NCI-H1694 (cell line): Measurements from ENCODE around the gene ARNT2.

Experiments used
- DNase-seq: peaks from one replicate; lab custom pipeline; 2025; lab: John Stamatoyannopoulos, UW

The ARNT2 gene

DNA sequence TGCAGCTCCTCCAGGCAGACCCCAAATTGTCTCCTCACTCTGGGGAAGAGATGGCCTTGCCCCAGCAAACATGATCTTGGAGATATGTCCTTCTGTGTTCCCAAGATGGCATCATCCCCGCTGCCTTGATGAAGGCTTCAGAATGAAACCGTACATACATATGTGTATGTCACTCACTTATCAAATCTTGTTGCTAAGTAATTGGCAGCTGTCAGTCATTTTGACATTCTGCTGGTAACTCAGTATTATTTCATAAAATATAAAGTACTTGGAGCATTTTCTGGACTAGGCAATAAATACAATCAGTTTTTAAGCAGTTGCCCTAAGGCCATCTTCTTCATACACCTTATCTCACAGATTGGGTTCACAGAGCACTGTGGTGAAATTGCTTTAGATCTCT is 62.4 kb downstream of the ARNT2 start:
- no peak for DNase-seq

DNA sequence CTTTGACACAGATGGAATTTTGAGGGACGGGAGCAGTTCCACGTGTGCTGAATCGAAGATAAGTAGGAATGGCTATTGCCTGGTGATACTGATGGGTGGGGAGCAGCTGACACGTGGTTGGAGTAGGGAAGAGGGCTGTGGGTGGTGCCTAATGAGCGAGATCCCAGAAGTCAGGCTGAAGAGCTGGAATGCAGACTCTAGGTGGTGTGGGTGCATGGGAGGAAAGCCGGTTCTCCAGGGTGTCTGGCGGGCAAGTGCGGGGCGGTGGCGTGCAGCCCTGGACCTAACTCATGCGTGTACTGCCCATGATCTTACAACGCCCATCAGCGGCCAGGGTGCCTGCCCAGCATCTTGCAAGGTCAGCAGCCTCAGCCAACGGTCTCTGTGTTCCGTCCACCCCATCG is 63.1 kb downstream of the ARNT2 start:
- DNase-seq: no peak

DNA sequence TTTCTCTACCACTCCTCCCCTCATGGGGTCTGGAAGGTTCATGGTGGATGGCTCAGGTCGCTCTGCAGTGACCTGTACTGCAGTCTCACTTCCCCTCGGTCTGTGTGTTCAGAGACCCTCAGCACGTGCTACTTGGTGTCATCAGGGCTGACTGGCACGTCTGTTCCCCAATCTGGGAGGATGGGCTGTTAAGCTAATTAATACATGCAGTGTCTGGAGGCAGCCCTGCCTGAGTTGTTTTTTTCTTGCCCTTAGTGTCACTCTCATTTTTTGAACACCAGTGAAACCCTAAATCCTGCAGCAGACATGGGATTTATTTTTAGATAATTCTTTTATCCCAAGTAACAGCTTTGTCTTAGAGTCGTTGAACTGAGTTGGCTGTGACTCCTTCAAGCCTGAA is 64.6 kb downstream of the ARNT2 start:
- DNase-seq: no peak

DNA sequence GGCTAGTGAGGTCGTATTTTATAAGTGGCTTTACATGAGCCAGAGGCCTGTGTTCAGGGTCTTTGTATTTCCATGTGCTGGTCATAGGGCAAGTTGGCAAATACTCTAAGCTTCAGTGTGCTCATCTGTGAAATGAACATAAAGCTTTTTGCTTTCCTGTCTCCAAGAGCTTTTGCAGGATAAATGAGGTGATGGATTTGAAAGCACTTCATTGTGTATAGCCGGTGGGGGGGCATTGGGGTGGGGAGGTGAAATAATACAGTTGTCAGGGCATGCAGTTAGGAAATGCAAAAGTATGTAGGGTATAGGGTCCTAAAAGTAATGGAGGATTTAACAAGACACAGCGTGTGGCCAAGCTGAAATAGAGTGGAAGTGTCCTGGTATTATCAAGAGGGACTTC is 67.7 kb downstream of the ARNT2 start:
- DNase-seq: no peak

DNA sequence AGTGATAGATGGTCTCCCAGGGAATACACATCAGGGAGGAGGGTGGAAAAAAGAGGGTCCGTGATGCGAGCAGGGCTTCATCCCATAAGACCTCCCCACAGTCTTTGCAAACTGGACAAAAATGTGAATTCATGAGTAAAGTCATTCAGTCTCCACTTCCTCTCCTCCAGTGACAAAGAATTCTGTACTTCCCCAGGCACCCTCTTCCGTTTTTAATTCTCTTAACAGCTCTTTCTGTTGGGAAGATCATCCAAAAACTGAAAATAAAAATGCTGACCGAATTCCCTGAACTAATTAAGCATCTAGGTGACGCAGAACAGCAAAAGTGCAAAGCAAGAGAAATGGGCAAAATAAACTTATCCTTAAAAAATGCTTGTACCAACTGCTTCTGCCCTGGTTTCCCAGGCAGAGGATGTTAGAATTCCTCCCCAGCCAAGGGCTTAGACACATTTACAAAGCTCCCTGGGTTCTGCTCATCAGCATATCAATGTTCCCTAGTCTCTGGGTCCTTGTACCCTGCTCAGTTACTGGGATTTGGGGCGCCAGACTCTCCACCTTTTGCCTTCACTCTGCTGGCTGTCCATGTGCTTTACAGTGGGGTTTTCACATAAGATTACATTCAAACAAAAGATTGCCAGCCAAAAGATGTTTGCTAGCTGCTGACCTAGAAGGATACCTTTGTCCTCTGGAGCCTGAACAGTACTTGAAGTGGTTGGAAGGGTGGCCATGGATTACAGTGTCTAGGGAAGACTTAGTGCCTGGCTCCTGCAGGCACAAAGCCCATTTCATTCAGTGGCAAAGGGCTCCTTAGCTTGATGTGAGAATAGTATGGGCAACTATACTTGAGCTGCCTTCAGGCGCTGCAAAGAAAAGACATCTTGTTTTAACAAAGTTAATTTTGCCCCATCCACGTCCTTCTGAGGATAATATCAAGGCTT is 69.4 kb downstream of the ARNT2 start:
- no peak for DNase-seq

DNA sequence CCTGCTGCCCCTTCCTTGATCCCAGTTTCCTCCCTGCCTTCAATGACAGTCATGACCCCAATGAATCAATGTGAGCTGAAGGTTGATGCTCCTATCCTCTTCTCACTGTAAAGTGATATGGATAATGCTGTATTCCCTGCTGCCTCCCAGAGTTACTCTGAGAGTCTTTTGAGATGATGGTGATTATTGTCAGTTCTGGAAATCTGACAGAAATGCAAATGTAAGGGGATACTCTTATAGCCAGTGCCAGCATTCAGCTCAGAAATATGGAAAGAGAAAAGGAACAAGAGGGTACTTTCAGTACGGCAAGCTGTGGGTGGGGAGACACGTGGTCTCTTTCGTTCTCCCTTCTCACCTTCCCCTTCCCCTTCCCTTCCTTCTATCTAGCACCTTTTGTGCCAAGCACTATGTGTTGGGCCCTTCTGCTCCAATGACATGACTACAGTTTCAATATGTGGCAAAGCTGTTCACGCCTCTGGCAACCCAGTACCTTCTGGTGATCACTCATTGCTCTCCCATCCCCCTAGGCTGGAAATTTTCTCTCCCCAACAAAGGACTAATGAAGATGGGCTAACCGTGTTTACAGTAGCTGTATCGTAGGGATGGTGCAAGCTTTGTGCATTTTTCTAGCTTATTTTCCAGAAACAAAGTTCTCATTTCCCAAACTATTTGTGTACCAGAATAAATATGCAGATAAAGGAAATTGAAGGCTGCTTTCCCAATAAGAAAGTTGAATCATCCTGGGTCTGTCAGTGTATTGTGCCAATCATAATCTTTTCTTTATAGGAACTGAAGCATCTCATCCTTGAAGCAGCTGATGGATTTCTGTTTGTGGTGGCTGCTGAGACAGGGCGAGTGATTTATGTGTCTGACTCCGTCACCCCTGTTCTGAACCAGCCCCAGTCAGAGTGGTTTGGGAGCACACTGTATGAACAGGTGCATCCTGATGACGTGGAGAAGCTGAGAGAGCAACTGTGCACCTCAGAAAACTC is 70.3 kb downstream of the ARNT2 start:
- no peak for DNase-seq

DNA sequence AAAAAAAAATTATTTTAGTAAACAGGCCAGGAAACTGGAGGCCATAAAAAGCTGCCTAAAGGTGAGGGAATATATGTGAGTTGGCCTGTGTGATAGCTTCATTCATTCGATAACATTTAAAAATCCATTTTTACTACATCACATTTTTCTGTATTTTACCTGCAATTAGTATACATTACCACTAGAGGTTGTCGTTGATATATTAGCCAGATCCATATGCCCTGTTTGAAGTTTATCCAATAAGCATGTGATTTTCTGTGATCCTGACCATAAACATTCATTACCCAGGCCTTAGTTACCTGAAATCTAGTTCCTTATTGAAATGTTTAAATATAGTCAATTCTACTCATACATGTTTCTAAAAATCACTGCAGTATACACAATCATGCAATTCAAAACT is 71.4 kb downstream of the ARNT2 start:
- DNase-seq: no peak

DNA sequence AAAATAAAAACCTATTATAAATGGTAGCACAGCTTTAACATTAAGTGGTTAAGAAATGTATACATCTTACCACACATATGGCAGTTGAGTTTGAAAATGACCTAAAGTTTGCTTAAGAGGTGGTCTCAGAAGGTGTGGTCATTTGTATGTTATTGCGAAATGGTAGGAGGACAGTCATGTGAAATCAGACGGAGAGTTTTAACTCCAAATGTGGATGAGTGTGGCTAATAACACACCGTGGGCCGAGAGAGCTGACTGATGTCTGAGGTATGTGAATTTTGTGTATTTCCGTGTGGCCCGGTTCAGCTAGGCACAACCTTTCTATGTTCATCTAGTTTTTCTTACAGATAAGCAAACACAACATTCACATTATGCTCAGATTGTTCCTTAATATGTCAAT is 71.9 kb downstream of the ARNT2 start:
- no peak for DNase-seq

DNA sequence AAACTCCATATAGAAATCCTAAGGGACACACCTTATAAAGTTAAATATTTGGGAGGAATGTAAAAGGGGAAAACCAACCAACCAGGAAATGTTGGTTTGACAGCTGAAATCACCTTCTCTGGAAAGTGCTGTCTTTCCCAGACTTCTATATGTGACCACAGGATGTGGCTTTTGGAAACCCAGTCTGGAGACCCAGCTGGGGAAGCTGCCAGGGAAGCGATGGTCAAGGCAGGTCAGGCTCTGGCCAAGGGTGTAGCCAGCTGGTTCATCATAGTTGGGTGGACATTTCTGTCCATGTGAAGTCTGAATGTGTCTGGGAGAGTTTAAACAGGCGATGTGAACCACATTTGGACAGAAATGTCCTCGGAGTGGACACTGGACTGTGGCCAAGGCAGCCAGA is 73.9 kb downstream of the ARNT2 start:
- no peak for DNase-seq

DNA sequence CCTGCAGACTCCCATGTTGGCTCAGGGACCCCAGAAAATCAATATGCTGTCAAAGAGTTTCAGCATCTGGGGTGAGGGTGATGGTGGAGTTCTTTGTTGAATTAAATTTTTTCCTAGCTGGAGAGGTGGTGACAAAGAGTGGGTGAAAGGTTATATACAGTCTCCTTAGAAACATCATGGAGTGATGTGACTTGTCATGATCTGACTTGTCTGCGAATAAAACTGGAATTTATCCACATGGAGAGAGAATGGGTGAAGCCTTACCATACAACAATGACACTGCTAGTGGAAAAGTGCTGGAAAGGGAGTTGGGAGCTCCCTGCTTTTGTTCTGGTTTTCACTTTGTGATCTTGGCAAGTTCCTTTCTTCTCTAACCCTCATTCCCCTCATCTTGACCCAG is 75.0 kb downstream of the ARNT2 start:
- no peak for DNase-seq

DNA sequence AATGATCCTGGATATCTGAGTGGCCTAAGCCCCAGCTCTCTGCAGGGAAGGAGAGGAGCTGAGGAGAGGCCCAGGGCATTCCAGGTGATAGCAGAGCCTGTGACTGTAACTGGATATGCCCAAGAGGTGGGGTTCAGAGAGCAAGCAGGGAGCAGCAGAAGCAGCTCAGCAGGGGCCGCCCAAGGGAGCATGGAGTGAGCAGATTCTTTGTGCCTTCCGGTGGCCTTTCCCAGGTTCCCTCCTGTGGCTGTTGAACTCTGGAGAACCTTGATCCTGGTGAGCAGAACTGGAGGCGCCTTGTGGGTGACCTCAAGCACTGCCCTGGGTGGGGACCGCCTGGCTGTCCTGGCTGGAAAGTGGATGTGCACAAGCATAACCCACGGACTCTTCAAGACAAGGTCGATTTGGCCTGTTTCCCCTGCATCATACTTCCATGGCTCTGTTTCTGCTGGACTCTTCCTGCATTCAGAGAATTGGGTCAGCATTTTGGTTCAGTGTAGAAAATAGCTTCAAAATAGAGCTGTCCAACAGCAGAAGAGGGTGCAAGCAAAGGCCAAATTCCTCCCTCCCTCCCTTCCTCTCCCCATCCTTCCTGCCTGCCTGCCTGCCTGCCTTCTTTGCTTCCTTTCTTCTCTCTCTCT is 76.1 kb downstream of the ARNT2 start:
- DNase-seq: no peak

DNA sequence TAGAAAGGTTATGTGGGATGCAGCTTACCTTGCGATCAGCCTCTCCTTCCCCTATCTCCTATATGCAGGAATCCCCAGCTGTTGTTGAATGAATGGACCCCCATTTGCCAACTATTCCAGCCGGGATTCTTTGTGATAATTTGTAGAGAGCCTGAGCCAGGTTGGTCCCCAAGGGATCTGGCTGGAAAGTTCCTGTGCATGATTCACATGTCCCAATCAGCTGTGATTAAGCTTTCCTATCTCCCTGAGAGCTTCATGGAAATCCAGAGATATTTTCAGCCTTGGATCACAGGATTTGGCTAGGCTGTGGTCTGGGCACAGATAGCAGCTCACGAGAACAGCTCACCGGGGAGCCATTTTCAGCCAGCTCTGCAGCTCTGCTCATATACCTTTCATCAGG is 76.7 kb downstream of the ARNT2 start:
- no peak for DNase-seq

DNA sequence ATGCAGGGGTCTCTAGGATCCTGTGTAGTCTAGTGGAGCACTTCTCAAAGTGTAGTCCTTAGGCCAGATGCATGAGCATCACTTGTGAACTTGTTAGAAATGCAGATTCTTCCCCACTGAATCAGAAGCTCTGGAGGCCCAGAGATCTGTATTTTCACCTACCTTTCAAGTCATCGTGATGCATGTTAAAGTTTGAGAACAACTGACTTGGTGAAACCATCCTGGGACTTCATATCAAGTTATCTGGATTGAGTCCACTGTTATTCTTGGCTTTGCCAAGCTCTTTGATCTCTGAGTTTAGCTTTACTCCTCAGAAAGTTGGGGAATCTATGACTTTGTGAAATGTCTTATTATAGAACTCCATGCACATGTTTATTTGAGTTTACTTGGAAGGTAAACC is 78.5 kb downstream of the ARNT2 start:
- DNase-seq: no peak

DNA sequence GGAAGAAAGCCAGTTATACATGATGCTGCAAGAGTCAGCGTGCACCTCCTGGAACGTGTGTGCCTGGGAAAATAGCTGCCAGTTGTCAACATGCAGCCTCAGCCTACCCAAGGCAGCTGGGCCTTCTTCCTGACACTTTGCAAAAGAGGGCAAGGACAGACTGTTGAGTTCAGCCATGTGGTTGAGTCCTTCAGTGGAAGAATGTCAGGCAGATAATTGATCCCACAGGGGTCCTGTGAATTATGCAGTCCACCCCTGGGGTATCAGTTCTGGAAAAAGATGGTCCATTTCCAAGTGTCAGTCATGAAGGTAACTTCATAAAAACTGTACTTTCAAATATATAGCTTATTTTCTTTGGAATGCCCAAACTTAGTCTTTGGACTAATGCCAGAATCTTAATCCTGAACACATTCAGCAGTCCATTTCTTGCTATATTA is 79.6 kb downstream of the ARNT2 start:
- DNase-seq: no peak

DNA sequence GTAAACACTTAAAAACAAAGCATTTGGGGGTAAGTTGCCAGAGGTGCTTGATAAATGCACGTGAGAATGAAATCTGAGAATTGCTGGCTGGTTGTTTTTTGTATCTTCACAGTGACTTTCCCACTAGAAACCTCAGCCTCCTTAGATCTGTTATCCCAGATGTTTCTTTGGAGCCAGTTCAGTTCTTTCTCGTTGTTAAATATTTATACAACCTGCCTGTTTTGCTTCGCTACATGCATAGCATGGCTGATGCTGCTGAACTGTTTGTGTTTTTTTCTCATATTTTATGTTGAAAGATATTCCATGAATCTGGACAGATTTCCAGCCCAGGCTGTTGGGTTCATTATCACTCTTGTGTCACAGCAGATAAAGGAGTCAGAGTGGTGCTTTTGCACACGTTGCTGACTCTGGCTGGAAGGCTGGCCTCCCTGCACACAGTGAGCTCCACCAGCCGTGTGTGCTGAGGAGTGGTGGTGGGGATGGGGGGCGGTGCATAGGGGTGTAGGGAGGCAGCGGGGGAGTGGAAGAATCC is 80.2 kb downstream of the ARNT2 start:
- DNase-seq: no peak

DNA sequence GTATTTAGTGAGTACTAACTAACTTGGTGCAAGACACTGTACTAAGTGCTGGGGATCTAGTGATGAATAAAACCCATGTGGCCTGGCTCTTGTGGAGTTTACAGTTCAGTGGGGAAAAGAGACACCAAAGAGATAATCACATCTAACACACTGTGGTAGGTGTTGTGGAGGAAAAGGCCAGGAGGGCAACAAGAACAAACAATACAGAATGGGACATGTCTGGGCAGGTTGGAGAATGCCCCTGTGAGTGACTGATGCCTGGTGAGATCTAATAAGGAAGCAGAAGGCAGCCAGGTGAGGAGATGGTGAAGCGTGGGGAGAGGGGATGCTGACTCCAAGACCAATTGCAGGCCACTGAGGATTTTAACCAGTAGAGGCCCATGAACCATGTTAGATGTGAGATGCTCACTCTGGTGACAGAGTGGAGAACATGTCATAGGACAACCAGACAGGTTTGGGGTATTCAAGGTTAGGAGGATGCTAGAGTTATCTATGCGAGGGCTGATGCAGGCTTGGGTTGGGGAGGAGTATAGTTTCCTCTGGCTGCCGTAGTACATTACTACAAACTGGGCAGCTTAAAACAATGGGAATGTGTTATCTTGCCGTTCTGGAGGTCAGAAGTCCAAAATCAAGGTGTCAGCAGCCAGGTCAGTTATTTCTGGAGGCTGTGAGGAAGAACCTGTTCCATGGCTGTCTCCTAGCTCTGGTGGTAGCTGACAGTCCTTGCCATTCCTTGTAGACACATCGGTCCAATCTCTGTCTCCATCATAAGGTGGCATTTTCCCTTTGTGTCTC is 81.4 kb downstream of the ARNT2 start:
- no peak for DNase-seq

DNA sequence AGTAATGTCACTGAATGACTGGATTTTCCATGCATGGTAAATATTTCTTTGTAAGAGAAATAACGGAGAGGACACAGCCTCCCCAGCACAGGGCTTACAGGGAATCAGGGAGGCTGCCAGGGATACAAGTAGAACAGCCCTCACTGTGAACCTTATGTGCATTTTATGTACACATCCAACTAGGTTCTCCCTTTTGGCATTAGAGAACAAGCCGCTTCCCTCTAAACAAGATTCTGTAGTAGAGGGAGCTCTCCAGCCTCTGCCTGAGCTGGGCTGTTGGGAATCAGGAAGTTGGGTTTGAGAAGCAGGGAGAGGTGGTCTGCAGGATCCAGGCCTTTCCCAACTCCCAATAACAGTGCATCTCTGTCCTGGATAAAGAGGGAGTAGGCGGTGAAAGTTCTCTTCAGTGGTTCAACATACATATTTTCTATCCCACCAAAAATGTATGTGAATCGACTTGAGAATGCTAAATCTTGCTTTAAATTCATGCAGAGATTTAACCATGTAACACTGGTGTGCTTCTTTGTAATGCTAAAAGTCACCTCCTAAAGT is 83.7 kb downstream of the ARNT2 start:
- DNase-seq: no peak

DNA sequence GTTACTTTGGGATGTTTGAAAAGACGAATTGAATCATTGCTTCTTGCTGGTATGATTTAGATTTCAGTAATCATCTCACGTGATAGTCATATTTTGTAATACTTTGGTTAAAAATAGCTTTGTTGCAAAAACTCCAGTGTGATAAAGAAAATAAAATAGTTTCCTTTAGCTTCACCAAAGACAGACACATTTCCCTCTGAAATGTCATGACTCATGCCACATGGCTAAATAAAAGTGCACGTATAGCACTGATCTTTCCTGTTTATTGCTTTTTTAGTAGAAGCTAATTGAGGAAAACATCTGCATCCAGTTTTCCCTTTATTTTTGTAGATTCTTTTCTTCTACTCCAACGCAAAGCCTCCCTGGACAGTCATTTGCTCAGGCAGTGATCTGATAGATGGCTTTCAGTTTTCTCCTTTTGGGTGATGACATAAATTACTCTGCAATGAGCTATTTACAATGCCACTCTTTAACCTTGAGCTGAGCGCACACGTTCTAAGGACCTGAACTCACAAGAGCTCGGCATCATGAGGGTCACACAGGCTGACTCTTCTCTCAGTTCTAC is 84.9 kb downstream of the ARNT2 start:
- no peak for DNase-seq

DNA sequence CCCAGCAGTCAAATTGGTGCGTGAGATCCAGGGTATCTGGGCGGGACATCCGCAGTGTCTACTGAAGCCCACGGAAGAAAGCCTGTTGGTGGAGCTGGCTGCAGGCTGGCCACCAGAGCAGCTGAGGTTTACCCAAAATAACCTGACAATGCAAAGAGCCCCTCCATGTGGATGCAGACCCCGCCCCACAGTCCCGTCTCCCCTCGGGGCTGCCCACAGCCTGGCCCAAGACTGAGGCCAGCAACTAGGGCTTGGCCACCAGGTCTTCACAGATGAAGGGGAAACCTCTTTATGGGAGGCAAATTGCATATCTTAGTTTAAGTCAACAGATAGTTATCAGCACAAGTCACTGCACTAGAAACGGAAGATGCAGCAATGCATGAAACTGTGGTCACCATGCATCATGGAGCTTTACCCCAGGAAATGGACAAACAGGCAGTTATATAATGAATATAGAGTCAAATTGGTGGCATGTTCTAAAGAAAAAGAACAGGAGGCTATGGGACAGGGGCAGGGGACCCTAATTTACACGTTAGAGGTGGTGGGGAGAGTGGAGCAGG is 86.3 kb downstream of the ARNT2 start:
- no peak for DNase-seq

DNA sequence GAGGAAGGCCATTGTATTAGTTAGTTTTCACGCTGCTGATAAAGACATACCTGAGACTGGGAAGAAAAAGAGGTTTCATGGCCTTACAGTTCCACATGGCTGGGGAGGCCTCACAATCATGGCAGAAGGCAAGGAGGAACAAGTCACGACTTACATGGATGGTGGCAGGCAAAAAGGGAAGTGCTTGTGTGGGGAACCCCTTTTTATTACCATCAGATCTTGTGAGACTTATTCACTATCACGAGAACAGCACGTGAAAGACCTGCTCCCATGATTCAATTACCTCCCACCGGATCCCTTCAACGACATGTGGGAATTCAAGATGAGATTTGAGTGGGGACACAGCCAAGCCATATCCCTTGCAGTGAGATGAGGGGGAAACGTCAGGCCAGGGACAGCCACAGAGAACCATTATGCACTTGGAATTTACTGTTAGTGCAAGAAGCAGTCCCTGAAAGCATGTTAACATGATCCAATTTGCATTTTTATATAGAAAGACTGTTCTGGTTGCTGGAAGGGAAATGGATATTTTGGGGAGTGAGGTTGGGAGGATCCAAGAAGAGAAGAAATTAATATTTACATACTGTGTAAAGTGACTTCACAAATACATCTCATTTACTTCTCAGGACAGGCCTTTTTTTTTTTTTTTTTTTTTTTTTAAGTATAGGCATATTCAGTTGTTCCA is 87.1 kb downstream of the ARNT2 start:
- DNase-seq: no peak
